Activated CD8-positive, alpha-beta memory T cell treated with anti-CD3 and anti-CD28 coated beads, Interleukin-2, amount 50 U/mL, for 48 hours (primary cell): ENCODE data around the gene OPTN.
"Not testable (repeated sequence)": the region's sequence is repeated elsewhere in the genome, so short reads cannot be mapped to it uniquely, and the experiment has no call there.

Source experiments
- DNase-seq: peaks from one replicate; pipeline ENCODE4 v3.0.0-alpha.2; 2020

OPTN gene

GRCh38 chr10:13099666-13100348 is at the start of gene OPTN:
TSS of gene OPTN (plus strand) at chr10:13100163. CDS start at chr10:13109123, 8,960 bp downstream.
- DNase-seq: peak; percentile 85

DNA sequence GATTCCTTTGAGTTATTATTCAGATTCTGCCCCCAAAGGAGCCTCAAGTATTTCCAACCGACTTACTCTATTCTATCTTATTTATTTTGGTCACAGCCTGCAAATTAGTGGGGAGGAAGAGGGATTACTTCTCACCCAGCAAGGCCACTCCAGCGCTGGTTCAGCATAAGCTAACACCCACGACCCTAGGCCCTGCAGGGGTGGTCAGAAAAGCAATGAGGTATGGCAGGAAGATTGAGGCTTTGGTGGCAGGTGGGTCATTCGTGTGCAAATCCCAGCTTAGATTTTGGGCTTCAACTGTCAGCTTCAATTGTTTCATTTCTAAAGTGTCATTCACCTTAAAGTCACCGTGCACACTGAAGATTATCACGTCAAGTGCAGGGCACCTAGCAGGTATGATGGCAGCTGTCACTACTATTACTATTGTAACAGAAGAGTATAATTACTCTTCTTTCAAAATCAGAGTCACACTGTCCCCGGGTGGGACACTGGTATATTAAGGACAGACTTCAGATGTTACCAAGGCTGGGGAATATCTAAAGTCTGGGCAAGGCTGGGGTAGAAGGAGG is 48.8 kb upstream of the OPTN start:
- no peak for DNase-seq

DNA sequence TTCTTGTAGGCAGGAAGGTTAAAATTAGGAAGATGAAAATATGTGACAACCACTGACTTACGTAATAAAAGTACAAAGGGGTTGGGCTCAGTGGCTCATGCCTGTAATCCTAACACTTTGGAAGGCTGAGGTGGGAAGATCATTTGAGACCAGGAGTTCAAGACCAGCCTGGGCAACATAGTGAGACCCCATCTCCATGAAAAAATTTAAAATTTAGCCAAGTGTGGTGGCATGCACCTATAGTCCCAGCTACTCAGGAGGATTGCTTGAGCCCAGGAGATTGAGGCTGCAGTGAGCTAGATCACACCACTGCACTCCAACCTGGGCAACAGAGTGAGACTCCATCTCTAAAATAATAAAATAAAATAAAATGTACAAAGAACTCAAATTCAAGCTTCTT is 46.8 kb upstream of the OPTN start:
- DNase-seq: not testable (repeated sequence)

DNA sequence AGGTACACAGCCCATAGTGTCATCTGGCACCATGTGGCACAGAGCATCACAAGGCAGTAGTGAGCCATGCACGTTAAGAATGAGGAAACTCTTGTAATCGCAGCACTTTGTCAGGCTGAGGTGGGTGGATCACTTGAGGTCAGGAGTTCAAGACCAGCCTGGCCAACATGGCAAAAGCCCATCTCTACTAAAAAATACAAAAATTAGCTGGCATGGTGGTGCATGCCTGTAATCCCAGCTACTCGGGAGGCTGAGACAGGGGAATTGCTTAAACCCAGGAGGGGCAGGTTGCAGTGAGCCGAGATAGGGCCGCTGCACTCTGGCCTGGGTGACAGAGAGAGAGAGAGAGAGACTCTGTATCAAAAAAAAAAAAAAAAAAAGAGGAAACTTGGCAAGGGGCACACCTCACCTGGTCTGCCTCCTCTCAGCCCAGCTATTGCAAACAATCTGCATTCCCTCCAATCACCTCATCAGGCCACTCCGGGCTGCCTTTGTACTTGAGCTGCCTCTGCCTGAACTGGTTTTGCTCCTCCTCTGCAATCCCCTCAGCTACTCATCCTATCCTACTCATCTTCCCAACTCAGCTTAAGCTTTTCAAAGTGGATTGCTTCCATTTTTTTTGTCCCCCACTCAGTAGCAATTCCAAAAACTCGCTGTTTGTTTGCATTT is 46.0 kb upstream of the OPTN start:
- DNase-seq: no peak

DNA sequence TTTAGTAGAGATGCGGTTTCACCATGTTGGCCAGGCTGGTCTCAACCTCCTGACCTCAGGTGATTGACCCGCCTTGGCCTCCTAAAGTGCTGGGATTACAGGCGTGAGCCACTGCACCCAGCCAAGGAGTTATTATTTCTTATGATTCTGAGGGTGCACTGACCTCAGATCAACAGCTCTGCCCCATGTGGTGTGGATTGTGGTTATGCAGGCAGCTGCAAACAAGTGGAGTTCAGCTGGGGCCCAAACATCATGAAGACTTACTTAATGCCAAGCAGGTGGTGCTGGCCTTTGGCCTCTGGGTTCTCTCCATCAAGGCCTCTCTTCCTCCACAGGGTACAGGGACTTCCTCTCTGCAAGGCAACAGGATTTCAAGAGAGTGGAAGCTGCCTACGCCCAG is 45.1 kb upstream of the OPTN start:
- no peak for DNase-seq

DNA sequence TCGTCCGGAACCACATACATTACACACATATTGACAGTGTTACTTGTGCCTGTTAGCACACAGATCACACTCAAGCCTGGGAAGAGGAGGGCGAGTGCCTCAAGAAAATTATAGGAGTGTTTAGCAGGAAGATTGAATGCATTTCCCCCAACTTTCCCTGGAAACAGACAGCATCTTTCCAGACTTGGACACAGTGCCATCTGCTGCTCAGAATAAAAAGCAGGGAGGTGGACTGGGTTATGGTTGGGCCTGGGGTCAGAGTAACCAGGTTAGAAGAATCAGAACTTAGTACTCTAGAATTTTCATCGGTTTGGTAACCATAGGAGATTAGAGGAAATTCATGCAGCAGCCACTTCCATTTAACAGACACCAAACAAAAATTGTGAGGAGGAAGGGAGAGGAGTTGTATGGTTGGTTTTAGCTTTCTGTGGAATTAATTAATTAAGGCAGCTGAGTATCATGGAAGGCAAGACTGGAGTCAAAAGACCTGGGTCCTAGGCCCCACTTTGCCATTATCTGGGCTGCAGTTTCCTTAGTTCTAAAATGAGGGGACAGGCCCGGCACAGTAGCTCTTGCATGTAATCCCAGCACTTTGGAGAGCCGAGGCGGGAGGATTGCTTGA is 43.4 kb upstream of the OPTN start:
- no peak for DNase-seq

- no peak for DNase-seq
These were observed 37.2 kb upstream of the OPTN start for GRCh38 chr10:13062803-13063202.

GRCh38 chr10:13066527-13066926 is 33.4 kb upstream of the OPTN start:
- DNase-seq: no peak

GRCh38 chr10:13067431-13067830 is 32.5 kb upstream of the OPTN start:
- no peak for DNase-seq

- DNase-seq: no peak
These were observed 31.9 kb upstream of the OPTN start for GRCh38 chr10:13068071-13068470.

GRCh38 chr10:13068484-13068883 is 31.5 kb upstream of the OPTN start:
- DNase-seq: no peak

GRCh38 chr10:13072339-13072738 is 27.6 kb upstream of the OPTN start:
- no peak for DNase-seq

- DNase-seq: peak; percentile 81
These were observed 25.2 kb upstream of the OPTN start for GRCh38 chr10:13074563-13075451.

DNA sequence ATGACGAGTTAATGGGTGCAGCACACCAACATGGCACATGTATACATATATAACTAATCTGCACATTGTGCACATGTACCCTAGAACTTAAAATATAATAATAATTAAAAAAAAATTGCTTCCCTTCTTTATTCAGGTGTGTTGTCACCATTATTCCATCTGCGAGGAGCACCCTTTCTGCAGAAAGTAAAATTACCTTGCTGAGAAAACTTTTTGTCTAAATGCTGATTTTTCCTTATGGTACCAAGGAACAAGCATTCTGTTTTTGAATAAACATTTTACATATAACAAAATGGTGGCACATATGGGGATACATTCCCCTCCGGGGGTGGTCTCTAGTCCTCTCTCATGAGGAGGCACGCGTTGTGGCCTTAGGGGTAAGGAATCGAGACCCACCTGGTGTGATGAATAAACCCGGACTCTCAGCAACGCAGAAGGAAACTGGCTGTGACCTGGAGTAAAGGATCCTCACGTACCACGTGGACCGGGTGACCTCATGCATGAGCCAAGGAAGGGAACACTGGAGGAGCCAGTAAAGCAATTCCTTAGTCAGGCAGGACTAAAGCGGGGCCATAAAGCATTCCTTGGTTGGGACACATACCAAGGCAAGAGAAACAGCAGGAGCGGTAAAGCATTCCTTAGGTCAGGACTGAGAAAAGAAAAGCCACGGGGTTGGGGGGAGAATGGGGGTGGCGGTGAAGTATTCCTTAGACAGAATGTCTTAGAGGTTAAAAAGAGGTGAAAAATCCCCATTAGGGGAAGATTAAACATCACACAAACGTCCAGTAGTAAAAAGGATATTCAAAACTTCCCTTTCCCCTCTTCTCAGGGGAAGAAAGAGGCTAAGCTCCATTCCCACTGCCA is 20.8 kb upstream of the OPTN start:
- no peak for DNase-seq

GRCh38 chr10:13079776-13080050 is 20.2 kb upstream of the OPTN start:
- DNase-seq: no peak

GRCh38 chr10:13080643-13081042 is 19.3 kb upstream of the OPTN start:
- DNase-seq: no peak

- not testable (repeated sequence) for DNase-seq
These were observed 16.3 kb upstream of the OPTN start for GRCh38 chr10:13083700-13084099.

DNA sequence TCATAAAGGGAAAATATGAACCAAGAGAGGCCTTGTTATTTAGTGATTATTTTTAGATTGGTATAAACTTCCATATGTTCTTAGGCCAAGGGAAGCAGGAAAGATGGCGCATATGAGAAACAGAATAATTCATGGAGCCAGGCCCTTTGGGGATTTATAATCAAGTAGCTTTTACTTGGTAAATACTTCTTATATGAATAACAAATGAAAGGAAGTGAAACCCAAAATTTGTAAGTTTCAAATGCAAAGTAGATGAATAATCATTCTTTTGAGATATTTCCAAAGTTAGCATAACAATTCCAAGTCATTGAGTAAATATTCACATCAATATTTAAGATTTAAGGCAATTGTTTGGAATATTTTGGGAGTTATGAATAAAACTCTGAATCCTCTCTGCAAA is 13.9 kb upstream of the OPTN start:
- DNase-seq: no peak

- no peak for DNase-seq
These were observed 12.4 kb upstream of the OPTN start for GRCh38 chr10:13087601-13087985.

DNA sequence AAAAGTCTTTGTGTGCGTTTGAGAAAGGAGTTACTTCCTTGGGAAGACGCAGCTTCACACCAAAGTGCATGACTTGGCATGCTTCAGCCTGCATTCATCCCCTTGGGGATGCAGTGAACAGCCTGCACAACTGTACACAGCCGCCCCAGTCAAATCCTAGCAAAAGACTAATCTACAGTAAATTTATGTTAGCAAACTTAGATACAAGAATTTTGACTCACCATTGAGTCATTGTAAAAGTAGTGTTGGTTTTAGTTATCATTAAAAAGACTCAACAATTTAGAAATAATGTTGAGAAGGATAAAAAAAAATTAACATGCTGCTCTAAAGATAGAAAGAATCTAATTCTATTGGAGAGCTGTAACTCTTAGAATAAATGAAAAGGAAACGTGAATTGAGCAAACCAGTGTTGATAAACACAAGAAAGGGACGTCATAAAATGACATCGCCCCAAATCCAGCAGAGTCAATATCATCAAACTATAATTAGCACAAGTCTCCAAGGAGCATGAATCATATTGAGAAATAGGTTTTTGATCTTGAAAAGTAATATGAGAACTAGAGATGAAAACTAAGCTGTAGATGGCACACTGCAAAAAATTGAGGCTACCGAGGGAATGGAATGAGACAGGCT is 11.9 kb upstream of the OPTN start:
- DNase-seq: no peak

- DNase-seq: no peak
These were observed 10.6 kb upstream of the OPTN start for GRCh38 chr10:13089345-13089744.

DNA sequence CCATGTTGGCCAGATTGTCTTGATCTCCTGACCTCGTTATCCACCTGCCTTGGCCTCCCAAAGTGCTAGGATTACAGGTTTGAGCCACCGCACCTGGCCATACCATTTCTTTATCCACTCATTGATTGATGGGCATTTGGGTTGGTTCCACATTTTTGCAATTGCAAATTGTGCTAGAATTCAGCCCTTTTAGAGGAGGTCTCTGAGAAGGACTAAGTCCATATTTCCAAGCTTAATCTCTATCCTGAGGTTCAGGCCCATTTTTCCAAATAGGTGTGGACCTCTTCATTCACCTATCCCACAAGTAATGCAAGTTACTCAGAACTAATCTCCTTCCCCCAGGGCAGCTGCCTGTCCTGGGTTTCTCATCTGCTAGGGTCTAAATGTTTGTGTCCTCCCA is 9.7 kb upstream of the OPTN start:
- no peak for DNase-seq
